ENCODE results near the gene PAFAH1B2. TPM values are rescaled to one million over a fixed set of nuclear protein-coding genes. Genes with fewer than 3 reads are reported as not detected.

PAFAH1B2 gene
- total and polyA plus RNA-seq, 2 of the 8 experiments (the other 6 are each of a cell fraction or from before 2014, with no cell fraction given): 38.2 to 161 TPM

DNA sequence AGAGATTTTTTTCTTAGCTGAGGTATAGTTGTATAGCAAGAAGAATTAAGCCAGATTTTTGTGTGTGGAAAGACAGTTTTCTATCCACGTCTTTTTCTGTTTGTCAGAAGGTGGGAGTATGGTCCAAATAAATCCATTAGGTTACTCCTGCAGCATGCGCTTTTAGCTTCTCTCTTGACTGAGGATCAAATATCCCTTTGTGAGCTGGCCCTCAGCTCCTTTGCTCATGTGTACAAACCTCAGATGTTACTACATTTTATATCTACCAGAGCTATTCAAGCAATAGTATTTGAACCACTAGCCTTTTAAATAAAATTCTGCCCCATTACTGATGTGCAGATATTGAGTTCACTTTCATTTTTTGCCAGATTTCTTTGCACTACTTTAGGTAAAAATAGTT lies 25.6 kb downstream of the PAFAH1B2 start (continued):
- TF ChIP-seq NANOG (IDR thresholded peaks at IDR 0.05; ENCODE audit: insufficient read depth, low read depth, low read length, poor library complexity, severe bottlenecking): no peak
- TF ChIP-seq KDM1A (IDR thresholded peaks at IDR 0.05; ENCODE audit: borderline replicate concordance, low read length): no peak
- TF ChIP-seq, protein P1, sequence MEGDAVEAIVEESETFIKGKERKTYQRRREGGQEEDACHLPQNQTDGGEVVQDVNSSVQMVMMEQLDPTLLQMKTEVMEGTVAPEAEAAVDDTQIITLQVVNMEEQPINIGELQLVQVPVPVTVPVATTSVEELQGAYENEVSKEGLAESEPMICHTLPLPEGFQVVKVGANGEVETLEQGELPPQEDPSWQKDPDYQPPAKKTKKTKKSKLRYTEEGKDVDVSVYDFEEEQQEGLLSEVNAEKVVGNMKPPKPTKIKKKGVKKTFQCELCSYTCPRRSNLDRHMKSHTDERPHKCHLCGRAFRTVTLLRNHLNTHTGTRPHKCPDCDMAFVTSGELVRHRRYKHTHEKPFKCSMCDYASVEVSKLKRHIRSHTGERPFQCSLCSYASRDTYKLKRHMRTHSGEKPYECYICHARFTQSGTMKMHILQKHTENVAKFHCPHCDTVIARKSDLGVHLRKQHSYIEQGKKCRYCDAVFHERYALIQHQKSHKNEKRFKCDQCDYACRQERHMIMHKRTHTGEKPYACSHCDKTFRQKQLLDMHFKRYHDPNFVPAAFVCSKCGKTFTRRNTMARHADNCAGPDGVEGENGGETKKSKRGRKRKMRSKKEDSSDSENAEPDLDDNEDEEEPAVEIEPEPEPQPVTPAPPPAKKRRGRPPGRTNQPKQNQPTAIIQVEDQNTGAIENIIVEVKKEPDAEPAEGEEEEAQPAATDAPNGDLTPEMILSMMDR (IDR thresholded peaks at IDR 0.05; ENCODE audit: control extremely low read depth in 1 of 3, insufficient read depth in 1 of 3, low read depth in 1 of 3, low read length in 3 of 3): no peak
- no peak for TF ChIP-seq GABPA (IDR thresholded peaks at IDR 0.05; ENCODE audit: borderline replicate concordance, insufficient read depth, low read length)

Data from H1 (cell line).